GM18498 (cell line): Measurements from ENCODE around the gene TMEM150A.
"Not testable (repeated sequence)": the region's sequence is repeated elsewhere in the genome, so short reads cannot be mapped to it uniquely, and the experiment has no call there.

Source experiments
- ATAC-seq: cut with Tn5 transposase; IDR thresholded peaks from one replicate; pipeline ENCODE4 v1.9.1; 2021; ENCODE audit warnings: mild to moderate bottlenecking, moderate library complexity; ENCODE audit not compliant: unreplicated experiment

TMEM150A gene

DNA sequence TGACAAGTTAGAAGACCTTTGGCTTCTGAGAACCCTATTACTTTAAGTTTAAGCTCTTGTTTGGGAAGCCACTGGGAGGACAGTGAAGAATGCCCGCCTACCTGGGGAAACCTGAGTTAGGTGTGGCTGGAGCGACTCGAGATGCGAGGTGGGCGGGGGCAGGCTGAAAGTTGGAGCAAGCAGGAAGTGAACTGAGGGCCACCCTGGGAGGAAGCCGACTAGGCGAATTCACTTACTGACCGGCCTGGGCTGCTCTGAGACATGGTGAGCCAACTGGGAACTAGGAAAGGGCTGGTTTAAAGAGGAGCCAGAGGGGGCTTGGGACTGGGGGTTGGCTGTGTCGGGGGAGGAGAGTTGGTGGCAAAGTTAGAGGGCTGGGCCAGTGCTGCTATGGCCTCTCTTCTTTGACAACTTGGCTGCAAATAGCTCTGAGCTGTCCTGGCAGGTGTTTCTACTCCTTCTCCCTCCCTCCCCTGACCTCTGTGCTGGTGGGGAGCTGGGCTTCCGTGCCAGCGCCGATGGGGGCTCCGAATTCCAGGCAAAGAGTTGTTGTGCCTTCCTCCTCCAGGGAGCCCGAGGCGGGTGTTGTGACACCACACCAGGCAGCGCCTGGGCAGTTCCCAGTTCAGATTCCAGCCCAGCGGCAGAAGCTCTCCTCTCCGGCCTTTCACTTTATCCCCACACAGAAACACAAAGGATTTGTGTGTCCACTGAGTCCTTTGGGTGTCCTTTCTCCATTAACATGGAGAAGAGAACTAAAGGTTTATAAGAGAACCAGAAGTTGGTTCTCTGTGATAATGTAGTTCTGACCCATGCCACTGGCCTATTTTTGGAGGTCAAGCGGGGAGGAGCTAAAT, 24.9 kb downstream of the TMEM150A start, which contains the start of gene VAMP8:
Gene VAMP8, plus strand, starts transcription at position 201 of the 857 bp plus-strand sequence. Its CDS starts 61 bp downstream, at position 262.
- peak; percentile 77 for ATAC-seq

- ATAC-seq: no peak
These were observed 25.5 kb downstream of the TMEM150A start for GRCh38 chr2:85577063-85577385.

- ATAC-seq: no peak
These were observed 26.8 kb downstream of the TMEM150A start for GRCh38 chr2:85575739-85576138.

GRCh38 chr2:85566265-85566664, 36.2 kb downstream of the TMEM150A start:
- ATAC-seq: no peak

- ATAC-seq: no peak
These were observed 38.3 kb downstream of the TMEM150A start for GRCh38 chr2:85564144-85564563.

- ATAC-seq: peak; percentile 92
These were observed 41.0 kb downstream of the TMEM150A start, which contains the start of gene GGCX for GRCh38 chr2:85561280-85562212. TSS of gene GGCX (minus strand) at chr2:85561493. CDS start at chr2:85561428, 65 bp downstream.

DNA sequence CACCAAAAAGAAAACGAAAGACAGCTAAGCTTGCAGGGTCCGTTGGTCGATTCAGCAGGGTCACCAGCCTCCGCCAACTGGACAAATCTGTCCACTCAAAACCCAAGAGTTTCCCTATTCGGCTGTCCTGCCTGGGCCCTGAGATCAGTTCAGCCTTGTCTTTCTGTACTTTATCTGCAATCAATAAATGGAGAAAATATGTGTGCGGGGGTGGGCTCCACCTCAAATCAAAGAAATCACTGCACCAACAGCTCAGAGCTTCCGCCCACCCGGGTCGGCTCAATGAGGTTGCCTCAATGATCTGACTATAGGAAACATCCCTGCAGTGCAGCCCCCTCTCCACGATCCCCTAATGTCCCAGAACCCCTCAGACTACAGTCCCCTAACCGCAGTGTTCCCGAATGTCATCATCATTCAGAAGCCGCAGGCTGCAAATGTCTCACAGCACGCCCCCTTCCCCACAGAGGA, 41.7 kb downstream of the TMEM150A start:
- ATAC-seq: peak; percentile 12

DNA sequence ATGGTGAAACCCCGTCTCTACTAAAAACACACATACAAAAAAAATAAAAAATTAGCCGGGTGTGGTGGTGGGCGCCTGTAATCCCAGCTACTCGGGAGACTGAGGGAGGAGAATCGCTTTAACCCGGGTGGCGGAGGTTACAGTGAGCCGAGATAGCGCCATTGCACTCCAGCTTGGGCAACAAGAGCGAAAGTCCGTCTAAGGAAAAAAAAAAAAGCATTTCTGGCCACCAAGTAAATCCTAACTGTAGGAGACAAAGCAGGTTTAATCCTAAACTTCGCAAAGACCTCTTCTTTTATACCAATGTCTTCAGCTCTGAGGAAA, 42.1 kb downstream of the TMEM150A start:
- not testable (repeated sequence) for ATAC-seq

GRCh38 chr2:85558160-85558559, 44.3 kb downstream of the TMEM150A start:
- no peak for ATAC-seq

DNA sequence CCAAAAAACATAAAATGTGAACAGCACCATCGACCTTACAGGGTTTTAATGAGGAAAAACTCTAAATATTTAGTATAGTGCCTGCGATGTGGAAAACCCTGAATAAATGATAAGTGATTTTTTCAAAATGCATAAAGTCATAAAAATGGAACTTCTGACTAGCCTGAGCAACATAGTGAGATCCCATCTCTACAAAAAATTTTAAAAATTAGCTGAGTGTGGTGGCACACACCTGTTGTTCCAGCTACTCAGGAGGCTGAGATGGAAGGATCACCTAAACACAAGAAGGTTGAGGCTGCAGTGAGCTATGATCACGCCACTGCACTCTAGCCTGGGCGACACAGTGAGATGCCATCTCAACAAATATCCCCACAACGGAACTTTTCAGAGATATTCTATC, 45.4 kb downstream of the TMEM150A start:
- ATAC-seq: no peak

DNA sequence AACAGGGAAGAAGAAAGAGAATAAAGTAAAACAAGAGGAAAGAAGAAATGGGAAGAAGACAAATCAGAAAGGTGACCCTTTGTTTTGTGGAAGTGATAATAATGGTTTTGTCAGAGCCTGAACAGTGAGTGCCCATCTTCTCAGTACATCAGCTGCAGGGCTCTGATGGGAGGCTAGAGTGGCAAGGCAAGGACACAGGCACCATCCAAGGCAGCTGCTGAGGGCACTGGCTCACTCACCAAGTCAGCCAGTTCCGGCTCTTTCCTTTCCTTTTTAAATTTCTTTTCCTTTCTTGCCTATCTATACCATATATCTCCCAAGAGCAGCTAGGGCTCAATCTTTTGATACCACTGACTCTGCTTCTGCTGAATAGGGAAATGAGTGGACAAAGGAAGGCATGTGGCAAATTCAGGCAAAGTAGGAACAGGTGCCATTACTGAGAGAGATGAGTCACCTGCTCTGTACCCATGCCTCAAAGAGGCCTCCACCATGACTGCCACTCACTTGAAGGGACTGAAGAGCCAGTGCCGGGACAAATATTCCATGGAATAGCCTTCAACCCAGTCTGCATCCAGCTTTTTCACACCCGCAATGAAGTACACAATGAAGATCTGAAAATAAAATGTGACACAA, 47.4 kb downstream of the TMEM150A start:
- no peak for ATAC-seq

- ATAC-seq: no peak
These were observed 49.3 kb downstream of the TMEM150A start for GRCh38 chr2:85553184-85553583.

DNA sequence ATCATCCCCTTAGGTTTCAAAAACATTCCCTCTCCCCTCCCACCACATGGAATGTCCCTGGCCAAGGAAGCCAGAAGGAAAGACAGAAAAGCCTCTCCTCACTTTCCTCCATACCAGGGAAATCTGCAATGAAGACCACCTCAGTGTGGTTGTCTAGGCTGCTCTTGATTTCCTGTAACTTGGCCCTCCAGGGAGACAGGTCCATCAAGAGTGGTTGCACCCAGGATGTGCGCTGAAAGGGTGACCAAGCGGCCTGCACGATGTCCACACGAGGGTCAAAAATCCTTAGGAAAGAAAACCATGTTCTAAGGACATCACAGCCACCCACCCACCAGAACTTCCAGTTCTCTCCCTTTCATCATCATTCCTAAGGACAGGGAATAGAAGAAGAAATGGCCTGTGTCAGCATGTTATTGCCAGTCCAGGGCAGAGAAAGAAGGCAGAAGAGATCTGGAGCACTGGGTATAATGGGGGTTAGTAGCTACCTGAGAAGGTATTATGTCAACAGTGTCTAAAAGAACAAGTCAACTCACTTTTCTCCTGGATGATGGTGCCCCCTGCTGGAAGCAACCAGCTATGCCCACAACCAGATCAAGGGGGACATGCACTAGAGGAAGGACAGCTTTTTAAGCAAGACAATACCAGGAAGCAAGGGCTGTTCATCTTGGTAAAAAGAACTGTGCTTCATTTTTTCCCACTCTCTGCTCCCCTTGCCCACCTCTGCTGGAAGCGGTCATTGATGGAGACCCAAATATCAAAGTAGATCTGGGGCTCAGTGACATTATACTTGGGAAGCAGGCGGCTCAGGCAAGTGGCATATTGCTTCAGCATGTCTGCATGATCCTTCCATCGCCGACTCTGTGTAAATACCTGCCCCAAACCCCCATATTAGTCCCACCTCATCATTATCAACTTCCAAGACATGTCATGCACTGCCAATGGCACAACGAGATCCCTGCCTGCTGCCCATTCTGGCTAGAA, 50.5 kb downstream of the TMEM150A start:
- ATAC-seq: peak; percentile 75

- ATAC-seq: no peak
These were observed 52.0 kb downstream of the TMEM150A start for GRCh38 chr2:85550486-85550885.

DNA sequence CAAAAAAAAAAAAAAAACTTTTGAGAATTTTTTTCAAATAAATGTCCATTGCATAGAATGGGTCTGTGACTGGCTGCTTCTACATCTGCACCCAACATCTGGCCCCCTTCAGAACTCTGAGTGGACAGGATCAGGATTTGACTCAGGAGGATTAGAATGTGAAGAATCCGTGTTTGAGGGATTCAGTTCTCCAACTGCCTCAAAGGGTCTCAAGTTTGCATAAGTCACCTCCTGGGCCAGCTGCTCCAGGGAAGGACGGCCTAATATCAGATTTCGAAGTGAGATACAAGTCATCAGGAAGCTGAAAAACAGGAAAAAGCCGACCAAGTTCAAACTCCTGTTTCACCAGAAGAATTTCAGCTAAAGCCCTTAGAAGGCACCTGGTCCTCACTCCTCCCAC, 52.7 kb downstream of the TMEM150A start:
- ATAC-seq: no peak

GRCh38 chr2:85549095-85549494, 53.4 kb downstream of the TMEM150A start:
- no peak for ATAC-seq

DNA sequence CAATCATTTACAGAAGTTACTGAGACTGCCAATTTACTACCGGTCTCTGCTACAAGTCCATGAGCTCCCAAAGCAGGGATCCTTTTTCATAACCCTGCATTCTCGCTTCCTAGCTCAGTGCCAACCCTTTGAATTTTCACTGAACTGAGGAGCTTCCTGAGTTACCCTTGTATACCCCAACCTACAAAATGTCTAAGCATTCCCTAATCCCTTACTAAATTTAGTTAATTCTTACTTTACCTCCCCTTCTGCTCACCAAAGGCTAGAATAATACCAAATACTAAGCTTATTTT, 53.9 kb downstream of the TMEM150A start:
- no peak for ATAC-seq
